GM12878 (cell line): ENCODE data around the gene SERBP1. TPM values are rescaled to one million over a fixed set of nuclear protein-coding genes. Genes with fewer than 3 reads are reported as not detected.

ENCODE experiments used
- ATAC-seq: fragments of 200-7000 bp; cut with Tn5 transposase; 3 replicates; pipeline ENCODE4 v1.9.1; 2020; ENCODE audit warnings: mild to moderate bottlenecking, moderate library complexity
- BruUV-seq: library from RNA; stranded (reverse); fragments of 400-500 nt; replicated peaks from 2 replicates; lab custom pipeline; 2021; lab: Mats Ljungman, UMichigan
- CTCF ChIA-PET: fragments of 300-600 bp; sonication (Branson Sonifier 250); formaldehyde crosslinking; extraction: SDS; loops from one replicate; lab custom pipeline; 2021; ENCODE audit warnings: inconsistent platforms; lab: Yijun Ruan, JAX
- POLR2A ChIA-PET: fragments of 350-600 bp; formaldehyde crosslinking; extraction: SDS; loops from one replicate; lab custom pipeline; 2021; ENCODE audit warnings: inconsistent platforms; lab: Charles Lee
- RAD21 ChIA-PET: fragments of 300-600 bp; sonication (Branson Sonifier 250); formaldehyde crosslinking; loops from one replicate; lab custom pipeline; 2023; ENCODE audit warnings: antibody characterized with exemption; ENCODE audit not compliant: unreplicated experiment; lab: Charles Lee
- SMC1A ChIA-PET: fragments of 300-600 bp; sonication (Branson Sonifier 250); formaldehyde crosslinking; loops from one replicate; lab custom pipeline; 2023; ENCODE audit not compliant: unreplicated experiment, uncharacterized antibody; lab: Charles Lee
- DNase-seq: peaks from one replicate; pipeline ENCODE4 v3.0.0-alpha.2; 2011; ENCODE audit warnings: low read depth, low spot score
- FAIRE-seq: peaks from 3 replicates; lab custom pipeline; 2011; peaks lifted over from hg19 to GRCh38; lab: Jason Lieb, UNC
- H2AFZ ChIP-seq: 2 replicates; pipeline ENCODE4 v1.6.0; 2011; ENCODE audit warnings: low read depth, low read length, control low read depth; ENCODE audit not compliant: control insufficient read depth
- H3K27ac ChIP-seq: 2 replicates; pipeline ENCODE4 v1.5.1; 2011; ENCODE audit warnings: control low read depth; ENCODE audit not compliant: control insufficient read depth, insufficient read depth
- H3K27me3 ChIP-seq, 2 experiments: replicated peaks in 1 of 2; 2 replicates each; pipeline versions ENCODE4 v1.6.0 to v1.6.1; 2011; ENCODE audit warnings: low read length in 1 of 2; ENCODE audit not compliant: control insufficient read depth in 2 of 2, insufficient read depth in 2 of 2
- H3K36me3 ChIP-seq, 2 experiments: 2 replicates each; pipeline ENCODE4 v1.5.1; 2011; ENCODE audit warnings: low read length in 1 of 2; ENCODE audit not compliant: control insufficient read depth in 2 of 2, insufficient read depth in 2 of 2
- H3K4me1 ChIP-seq: 2 replicates; pipeline ENCODE4 v1.6.1; 2011; ENCODE audit warnings: mild to moderate bottlenecking, low read length, moderate library complexity, mixed read lengths; ENCODE audit not compliant: control insufficient read depth, insufficient read depth
- H3K4me2 ChIP-seq: 2 replicates; pipeline ENCODE4 v1.6.0; 2011; ENCODE audit warnings: control low read depth; ENCODE audit not compliant: control insufficient read depth, insufficient read depth
- H3K4me3 ChIP-seq: fragments of 200-600 bp; sonication (generic); 2 replicates; pipeline ENCODE4 v1.5.1; 2016
- H3K79me2 ChIP-seq: 2 replicates; pipeline ENCODE4 v1.6.0; 2011; ENCODE audit warnings: low read length; ENCODE audit not compliant: control insufficient read depth, insufficient read depth
- H3K9ac ChIP-seq: 2 replicates; pipeline ENCODE4 v1.8.0; 2011; ENCODE audit warnings: low read length, control low read depth, mixed read lengths; ENCODE audit not compliant: control insufficient read depth, insufficient read depth
- H3K9me3 ChIP-seq: replicated peaks from 3 replicates; pipeline ENCODE4 v1.5.1; 2011; ENCODE audit warnings: mild to moderate bottlenecking, low read length; ENCODE audit not compliant: control insufficient read depth, insufficient read depth
- H4K20me1 ChIP-seq: 2 replicates; pipeline ENCODE4 v1.6.0; 2011; ENCODE audit not compliant: control insufficient read depth, insufficient read depth
- CEBPZ ChIP-seq: fragments of 150-350 bp; IDR thresholded peaks from 2 replicates; pipeline ENCODE4 v1.6.1; 2016; ENCODE audit warnings: low read depth, low read length
- CHD1 ChIP-seq: IDR thresholded peaks from 2 replicates; pipeline ENCODE4 v1.6.1; 2012; ENCODE audit warnings: low read depth, low read length, improper control_type of control experiment
- IKZF2 ChIP-seq, 2 experiments: fragments of 450-650 bp; IDR thresholded peaks; 2 replicates each; pipeline ENCODE4 v1.6.1; 2017; ENCODE audit warnings: mild to moderate bottlenecking in 2 of 2, moderate library complexity in 2 of 2
- LARP7 ChIP-seq: fragments of 450-650 bp; IDR thresholded peaks from 2 replicates; pipeline ENCODE4 v1.6.1; 2017; ENCODE audit warnings: mild to moderate bottlenecking
- NFIC ChIP-seq: IDR thresholded peaks from 2 replicates; pipeline ENCODE4 v1.6.1; 2012; ENCODE audit warnings: low read depth, mild to moderate bottlenecking, inconsistent platforms, low read length, moderate library complexity
- NKRF ChIP-seq: fragments of 450-650 bp; conservative IDR thresholded peaks from 2 replicates; pipeline ENCODE4 v1.6.1; 2017; ENCODE audit warnings: mild to moderate bottlenecking, moderate library complexity
- PAX8 ChIP-seq: fragments of 450-650 bp; IDR thresholded peaks from 2 replicates; pipeline ENCODE4 v1.6.1; 2017; ENCODE audit warnings: mild to moderate bottlenecking, moderate library complexity
- RCOR1 ChIP-seq: conservative IDR thresholded peaks from 2 replicates; pipeline ENCODE4 v1.6.1; 2012; ENCODE audit warnings: low read depth, low read length, improper control_type of control experiment
- TCF12 ChIP-seq: IDR thresholded peaks from 2 replicates; pipeline ENCODE4 v1.6.1; 2011; ENCODE audit warnings: low read depth, mild to moderate bottlenecking, low read length
- WGBS: methylation state at CpG from one replicate; pipeline ENCODE4 v1.1.6; 2016; ENCODE audit warnings: low lambda C conversion rate; ENCODE audit not compliant: insufficient replicate concordance, insufficient coverage; ENCODE audit errors: missing lambda C conversion rate; 5-methylcytosine and 5-hydroxymethylcytosine counted together
- in situ Hi-C: fragments of 300-500 bp; cut with MboI; formaldehyde crosslinking; loops from 9 replicates; pipeline ENCODE4 v1.14.3; 2018; ENCODE audit warnings: mixed read lengths
- intact Hi-C: fragments of 100-400 bp; cut with micrococcal nuclease; formaldehyde crosslinking; loops from one replicate; pipeline ENCODE4 v1.14.2; 2022; ENCODE audit not compliant: unreplicated experiment
- polyA plus RNA-seq, 11 experiments: library from polyadenylated mRNA; depleted of rRNA in 4 of 11; unstranded in 6 of 11; stranded (reverse) in 5 of 11; fragments of >200 nt; fragmentation: Nextera tagmentation in 4 of 11; fragmentation: Illumina TruSeq in 1 of 11; extraction: Ambion mirVana in 4 of 11; extraction: Trizol in 1 of 11; gene quantifications; 1 replicate in 1 of 11; 2 replicates in 10 of 11; pipeline versions ENCODE4 v1.2.1 to v1.2.3, GENCODE V29; 2011 to 2016; ENCODE audit warnings: inconsistent platforms in 2 of 11, missing spikeins in 2 of 11, low read depth in 1 of 11
- total RNA-seq, 4 experiments: library from RNA; depleted of rRNA in 3 of 4; stranded (reverse); fragments of >200 nt in 3 of 4; fragmentation: Illumina TruSeq in 1 of 4; extraction: Trizol in 1 of 4; gene quantifications; 2 replicates each; pipeline versions ENCODE4 v1.2.1 to v1.2.3, GENCODE V29; 2013 to 2021

The SERBP1 gene
- total and polyA plus RNA-seq, 10 of the 15 experiments (the other 5 are each of a cell fraction or from before 2014, with no cell fraction given) = 76.7 to 509 (median 384) TPM

- no peak for DNase-seq
- RAD21 ChIA-PET = no interaction called here
- POLR2A ChIA-PET = no interaction called here
- H3K4me2 ChIP-seq = no peak overlapping the region
- H3K36me3 ChIP-seq = no peaks in the 10 kb centered on the region; a peak in 1 of 4 replicates
- CTCF ChIA-PET = interaction anchor here (1.6 kb wide), 1 partner anchor 101 kb away, joined by 4 read pairs; no protein-coding TSS in a partner anchor
- H3K4me3 ChIP-seq = no peak overlapping the region
- in situ Hi-C loops (no loop called here), intact Hi-C loops (no loop called here)
- H3K27me3 ChIP-seq = no peaks in the 10 kb centered on the region
- no TSS peak for BruUV-seq
- ATAC-seq = no peak
- H4K20me1 ChIP-seq = no peaks in the 10 kb centered on the region
- SMC1A ChIA-PET = interaction anchor here (0.6 to 1.8 kb wide), 3 partner anchors 16 to 89 kb away, joined by 3 to 5 read pairs (median 4); no protein-coding TSS in a partner anchor
- no peak for FAIRE-seq
- no peak overlapping the region for H3K27ac ChIP-seq
- no peaks in the 10 kb centered on the region for H3K4me1 ChIP-seq
- no peaks in the 10 kb centered on the region for H3K9me3 ChIP-seq
- H2AFZ ChIP-seq = no peak overlapping the region
- no peak overlapping the region for H3K9ac ChIP-seq
- WGBS = 76% methylated on average over 7 of the region's 7 CpGs
- no peaks in the 10 kb centered on the region for H3K79me2 ChIP-seq
- TF ChIP-seq TCF12 (no peak), RCOR1 (no peak), NFIC (no peak), LARP7 (no peak), CHD1 (no peak), IKZF2 (IDR thresholded peaks at IDR 0.05) (no peak), PAX8 (no peak), CEBPZ (no peak), NKRF (no peak)
- TF ChIP-seq, all 136 proteins: peak for 0
Observed at GRCh38 chr1:67399199-67399993, 30.8 kb downstream of the SERBP1 start.
